Skeletal muscle cell (primary cell): ENCODE results near the gene BTK.
A peak's percentile ranks its signal among the peaks of the same experiment; 100 is the strongest.

Source experiments
- DNase-seq: peaks from one replicate; pipeline ENCODE4 v3.0.0-alpha.2; 2010; ENCODE audit warnings: low read depth
- H3K4me3 ChIP-seq: 2 replicates; pipeline ENCODE4 v1.5.1; 2011; ENCODE audit warnings: low read depth, mild to moderate bottlenecking, control low read depth, low read length, moderate library complexity

The BTK gene

DNA sequence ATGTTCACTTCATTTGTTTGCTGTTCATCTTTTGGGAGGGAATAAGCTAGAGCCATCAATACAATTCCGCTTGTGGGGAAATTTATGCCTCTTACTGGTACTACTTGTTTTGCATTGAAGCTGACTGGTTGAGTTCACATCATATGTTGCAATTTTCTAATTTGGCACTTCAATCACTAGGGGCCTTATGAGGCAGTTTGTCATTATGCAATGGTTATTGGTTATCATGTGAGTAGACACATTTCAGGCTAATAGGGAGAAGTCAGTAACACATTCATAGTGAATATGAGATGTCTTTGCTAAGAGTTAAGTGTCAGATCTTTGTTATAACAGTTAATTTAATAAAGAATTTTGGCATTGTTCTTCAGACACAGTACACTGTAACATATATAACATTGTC lies 9.8 kb upstream of the BTK start:
- no peak overlapping the region for H3K4me3 ChIP-seq
- DNase-seq, result no peak

DNA sequence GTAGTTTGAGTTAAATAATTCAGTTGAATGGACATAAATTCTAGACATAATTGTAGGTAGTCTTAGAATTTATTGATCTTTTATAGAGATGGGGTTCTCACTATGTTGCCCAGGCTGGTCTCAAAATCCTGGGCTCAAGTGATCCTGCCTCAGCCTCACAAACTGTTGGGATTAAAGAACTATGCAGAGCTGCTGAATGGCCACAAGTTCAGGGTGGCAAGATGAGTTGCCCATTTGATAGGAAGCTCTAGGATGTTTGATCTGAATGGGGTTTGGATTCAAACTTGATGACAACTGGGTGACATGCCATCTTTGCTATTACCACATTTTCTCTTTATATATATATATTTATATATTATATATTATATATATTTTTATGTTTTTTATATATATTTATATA lies 8.4 kb upstream of the BTK start:
- DNase-seq, result no peak
- no peak overlapping the region for H3K4me3 ChIP-seq

DNA sequence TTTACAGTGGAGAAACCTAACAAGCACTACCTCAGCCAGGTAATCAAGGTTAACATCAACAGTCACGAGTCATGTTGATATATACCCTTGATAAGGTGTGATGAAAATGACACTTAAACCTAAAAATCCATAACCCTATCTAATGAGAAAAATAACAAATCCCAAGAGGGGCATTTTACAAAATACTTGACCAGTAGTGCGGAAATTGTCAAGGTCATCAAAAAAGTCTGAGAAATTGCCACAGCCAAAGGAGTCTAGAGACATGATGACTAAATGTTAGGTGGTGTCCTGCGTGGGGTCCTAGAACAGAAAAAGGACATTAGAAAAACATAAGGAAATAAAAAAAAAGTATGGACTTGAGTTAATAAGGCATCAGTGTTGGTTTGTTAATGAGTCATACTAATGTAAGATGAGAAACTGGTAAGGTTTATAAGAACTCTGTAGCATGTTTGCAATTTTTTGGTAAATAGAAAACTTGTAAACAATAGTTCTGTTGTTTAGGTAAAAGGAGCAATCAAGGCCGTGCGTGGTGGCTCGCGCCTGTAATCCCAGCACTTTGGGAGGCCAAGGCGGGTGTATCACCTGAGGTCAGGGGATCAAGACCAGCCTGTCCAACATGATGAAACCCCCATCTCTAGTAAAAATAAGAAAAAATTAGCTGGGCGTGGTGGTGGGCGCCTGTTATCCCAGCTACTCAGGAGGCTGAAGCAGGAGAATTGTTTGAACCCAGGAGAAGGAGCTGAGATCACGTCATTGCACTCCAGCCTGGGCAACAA lies 7.7 kb upstream of the BTK start:
- H3K4me3 ChIP-seq, result no peak overlapping the region
- DNase-seq, result no peak

DNA sequence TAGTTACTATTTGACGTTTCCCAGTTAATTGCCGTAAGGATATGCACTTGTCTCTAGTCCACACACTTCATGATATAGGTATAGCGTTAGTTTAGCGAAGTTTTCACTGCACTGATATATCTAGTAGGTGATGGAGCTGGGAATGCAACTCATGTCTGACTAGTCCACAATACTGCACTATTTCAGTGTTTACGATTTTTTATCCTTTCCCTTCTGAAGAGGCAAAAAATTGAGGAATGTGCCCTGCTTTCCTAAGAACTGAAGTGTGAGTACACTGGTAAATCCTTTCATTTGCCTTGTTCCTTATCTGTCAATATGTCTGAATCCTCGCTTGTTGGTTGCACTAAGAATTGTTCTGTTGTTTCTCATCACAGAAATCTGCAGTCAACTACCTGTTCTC lies 5.8 kb upstream of the BTK start:
- no peak for DNase-seq

DNA sequence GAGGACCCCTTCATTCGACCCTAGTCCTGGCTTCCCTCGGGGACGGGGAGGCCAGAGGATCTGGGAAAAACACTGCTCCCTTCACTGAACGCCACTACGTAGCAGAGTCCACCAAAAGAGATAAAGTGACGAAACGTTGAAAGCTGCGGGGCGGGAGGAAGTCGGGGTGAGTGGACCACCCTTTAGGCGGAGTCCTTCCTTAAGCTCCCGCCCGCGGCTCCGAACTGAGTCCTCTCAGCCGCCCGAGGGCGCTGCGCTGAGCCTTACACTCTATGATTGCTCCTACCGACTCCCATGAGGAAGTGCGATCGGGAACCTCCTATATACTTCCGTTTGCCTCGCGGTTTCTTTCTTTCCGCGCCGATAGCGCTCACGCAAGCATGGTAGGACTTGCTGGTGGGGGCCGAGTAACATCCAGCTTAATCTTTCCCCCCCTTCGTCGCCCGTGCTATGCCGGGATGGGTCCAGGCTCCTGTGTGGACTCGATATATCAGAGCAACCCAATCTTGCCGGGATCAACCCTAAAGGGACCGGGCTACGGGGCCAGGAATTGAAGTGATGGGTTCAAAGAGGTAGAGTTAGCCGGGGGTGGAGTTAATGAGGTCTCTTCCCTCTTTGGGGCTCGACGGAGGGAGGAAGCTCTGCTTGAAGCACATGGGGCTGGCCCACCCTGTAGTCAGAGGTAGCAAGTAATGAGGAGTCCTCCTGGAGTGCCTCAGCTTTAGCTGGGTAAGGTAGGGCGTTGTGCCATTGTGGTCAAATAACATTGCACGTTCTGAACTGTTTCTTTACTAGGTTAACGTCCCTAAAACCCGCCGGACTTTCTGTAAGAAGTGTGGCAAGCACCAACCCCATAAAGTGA lies 4.9 kb upstream of the BTK start, which contains the start of gene RPL36A:
Gene RPL36A (plus strand): TSS at position 348 of the 862 bp plus-strand sequence. CDS start 33 bp downstream, at position 381.
- H3K4me3 ChIP-seq, result peak within 1 kb of the TSS; percentile 69
- peak; percentile 69 for DNase-seq

More for the DNA sequence above, 5.8 kb upstream of the BTK start:
- peak overlapping the region; percentile 69 for H3K4me3 ChIP-seq

DNA sequence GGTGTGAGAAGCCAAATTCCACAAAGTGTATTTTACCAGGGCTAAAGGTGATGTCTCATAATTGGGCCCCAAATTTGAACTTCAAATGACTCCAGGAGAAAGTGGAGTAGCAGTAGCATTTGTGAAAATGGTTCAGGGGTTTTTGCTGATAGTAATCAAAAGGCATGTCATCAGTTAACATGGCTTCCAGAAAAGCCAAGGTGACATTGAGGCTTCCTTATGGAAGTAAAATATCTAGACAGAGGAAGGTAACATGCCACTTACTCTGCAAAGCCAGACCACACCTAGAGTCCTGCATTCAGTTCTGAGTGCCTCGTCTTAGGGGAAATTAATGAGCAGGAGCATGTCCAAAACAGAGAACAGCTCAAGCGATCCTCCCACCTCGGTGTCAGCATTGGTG lies 2.6 kb upstream of the BTK start:
- H3K4me3 ChIP-seq, result no peak overlapping the region
- no peak for DNase-seq

DNA sequence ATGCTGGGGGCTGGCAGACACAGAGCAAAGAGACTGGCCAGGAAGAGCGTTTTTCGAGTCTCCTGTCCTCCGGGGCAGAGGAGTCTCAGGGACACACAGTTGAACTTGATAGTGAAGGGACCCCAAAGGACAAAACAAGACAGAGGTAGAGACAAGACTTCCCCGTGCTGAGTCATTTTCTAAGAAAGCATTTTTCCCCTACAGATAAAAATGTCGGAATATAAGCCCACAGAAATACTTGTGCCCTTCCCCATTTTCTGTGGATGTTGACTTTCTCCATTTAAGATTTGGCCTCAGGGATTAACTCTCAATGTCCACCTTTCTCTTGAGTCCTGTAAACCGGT lies 523 bp upstream of the BTK start:
- H3K4me3 ChIP-seq, result no peak overlapping the region
- DNase-seq, result no peak

DNA sequence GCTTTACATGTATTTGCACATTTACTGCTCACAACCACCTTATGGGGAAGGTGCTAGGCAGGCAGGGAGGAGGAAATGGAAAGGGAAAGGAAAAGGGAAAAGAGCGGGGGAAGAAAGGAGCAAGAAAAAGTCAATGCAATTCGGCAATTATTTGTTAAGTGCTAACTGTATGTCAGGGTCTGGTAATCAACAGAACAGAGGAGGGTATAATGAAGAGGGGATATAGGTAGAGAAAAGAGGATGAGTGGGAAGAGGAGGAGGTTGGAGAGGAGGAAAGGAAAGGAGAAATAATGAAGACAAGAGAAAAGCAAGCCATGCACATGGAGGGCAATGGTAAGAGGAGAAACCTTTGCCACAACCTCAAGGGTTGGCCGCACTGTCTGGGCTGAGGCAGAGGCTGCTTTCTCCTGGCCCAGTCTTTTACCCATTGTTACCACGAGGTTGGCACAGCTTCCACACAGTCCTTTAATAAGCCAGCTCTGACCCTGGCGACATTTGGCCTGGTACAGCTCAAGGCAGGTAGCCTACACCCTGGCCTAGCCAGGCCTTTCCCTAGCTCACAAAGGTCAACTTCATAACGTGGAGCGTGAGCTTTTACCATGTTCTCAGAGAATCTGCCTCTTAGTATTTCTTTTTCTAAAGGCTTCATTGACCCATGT lies 836 bp downstream of the BTK start:
- DNase-seq, result no peak
- no peak overlapping the region for H3K4me3 ChIP-seq

DNA sequence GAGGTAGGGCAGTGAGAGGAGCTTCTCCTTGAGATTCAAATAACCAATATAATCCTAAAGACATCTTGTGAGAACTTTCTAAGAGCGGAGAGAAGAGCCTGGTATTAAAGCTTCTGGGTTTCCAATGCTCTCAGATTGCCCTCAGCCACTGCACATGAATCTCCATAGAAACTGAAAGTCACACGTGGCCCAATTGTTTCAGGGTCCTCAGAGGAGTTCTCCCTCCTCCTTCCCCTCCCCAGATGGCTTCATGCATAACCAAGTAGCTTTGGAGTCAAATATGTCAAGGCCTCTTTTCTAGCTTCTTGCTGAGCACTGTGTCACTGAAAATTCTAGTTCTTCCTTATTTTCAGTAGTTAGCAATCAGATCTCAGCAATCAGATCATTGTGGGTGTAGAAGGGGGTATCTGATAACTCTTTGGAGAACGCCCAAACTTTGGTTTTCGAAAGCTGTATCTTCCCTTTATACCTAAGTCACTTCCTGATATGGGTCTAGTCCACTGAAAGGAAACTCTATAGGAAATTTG lies 2.2 kb downstream of the BTK start:
- DNase-seq, result no peak
- H3K4me3 ChIP-seq, result no peak overlapping the region

DNA sequence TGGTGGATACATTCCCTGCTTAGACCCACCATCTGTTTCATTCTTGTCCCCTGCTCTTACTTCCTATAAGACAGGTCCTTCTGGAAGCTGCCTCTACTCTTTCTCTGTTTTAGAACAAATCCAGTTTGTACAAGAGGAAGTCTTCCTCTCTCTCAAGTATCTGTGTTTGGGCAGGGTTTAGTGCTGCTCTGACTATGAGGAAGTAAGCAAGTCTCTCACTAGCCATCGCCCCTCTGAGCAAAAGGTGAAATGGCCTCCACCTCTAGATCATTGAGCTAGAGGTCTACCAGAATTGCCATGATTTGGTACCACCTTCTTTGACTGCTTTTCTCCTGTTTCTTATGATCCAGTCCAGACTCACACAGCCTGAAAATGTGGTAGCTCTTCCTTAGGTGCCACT lies 8.4 kb downstream of the BTK start:
- DNase-seq, result no peak
- no peak overlapping the region for H3K4me3 ChIP-seq

DNA sequence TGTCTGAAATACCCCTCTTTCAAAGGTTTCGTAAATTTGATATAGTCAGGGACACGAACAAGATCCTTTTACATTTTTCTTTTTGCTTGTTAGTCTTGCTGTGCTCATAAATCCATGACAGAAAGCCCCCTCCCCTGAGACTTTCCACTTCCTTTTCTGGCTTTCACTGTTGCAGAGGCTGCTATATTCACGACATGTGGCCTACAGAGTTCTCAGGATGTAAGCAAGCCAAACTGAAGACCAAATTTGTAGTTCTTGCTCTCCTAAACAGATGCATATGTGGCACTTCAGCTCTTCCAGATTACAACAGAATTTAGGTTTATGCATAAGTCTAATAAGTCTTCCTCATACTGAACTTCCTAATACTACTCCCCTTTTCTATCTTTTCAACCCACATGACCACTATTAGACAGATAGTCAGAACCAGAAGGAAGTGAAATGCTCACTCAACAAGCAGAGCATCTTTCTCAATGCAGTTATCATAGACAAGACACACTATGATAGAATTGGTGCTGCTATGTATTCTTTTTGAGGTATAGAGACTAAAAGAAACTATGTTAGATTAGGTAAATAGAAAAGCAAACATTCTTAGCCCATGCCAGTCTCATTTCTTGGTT lies 15.0 kb downstream of the BTK start:
- no peak for DNase-seq
- no peak overlapping the region for H3K4me3 ChIP-seq

DNA sequence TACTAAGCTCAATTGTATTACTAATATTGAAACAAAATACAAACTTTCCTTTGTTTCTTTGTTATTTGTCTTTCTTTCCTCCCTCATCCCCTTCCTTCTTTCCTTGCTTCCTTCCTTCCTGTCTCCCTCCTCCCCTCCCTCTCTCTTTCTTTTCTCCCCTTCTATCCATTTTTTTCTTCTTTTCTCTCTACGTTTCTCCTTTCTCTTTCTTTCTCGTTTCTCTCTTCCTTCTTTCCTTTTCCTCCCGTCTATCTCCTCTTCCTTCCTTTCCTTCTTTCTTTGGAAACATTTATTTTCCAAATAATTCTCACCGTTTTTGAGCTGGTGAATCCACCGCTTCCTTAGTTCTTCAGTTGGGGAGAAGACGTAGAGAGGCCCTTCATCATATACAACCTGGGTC lies 16.3 kb downstream of the BTK start:
- DNase-seq, result no peak
- H3K4me3 ChIP-seq, result no peak overlapping the region

DNA sequence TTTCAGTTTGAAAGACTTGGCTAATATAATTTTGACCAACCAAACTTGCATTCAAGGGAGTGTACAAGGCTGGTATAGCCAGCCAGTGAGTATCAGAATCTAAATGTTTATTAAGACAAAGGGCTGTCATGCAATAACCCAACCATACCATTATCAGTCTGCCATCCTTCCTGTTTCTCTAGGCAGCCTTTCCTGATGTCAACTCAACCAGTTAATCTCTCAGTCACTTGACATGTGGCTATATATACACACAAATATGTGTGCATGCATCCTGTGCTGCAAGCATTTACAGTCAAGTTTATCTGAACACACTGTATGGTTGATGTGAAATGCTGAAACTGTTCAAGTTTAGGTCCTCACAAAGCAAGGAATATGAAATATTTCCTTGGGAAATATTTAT lies 17.2 kb downstream of the BTK start:
- no peak for DNase-seq

DNA sequence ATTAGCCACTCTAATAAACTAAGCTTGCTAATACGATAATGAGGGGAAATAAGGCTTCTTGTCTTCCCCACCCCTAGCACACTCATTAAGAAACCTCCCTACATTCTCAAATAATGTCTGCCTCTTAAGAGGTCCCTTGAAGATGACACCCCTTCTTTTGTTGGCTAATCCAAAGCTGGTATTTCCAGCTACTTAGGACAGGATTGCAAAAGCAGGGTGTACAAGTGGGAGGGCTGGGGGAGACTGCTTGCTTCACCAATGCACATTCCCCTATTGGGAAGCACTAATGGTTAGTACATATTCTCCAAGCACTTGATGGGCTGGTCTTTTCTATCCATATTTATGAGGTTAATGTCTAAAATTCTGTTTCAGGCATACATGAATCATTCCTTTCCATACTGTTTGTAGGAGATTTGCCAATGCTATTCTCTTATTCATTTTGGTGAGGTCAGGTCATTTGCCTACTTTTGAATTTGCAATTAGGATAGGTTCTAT lies 20.6 kb downstream of the BTK start:
- DNase-seq, result no peak
- no peak overlapping the region for H3K4me3 ChIP-seq

More for the DNA sequence above, 17.2 kb downstream of the BTK start:
- H3K4me3 ChIP-seq, result no peak overlapping the region

DNA sequence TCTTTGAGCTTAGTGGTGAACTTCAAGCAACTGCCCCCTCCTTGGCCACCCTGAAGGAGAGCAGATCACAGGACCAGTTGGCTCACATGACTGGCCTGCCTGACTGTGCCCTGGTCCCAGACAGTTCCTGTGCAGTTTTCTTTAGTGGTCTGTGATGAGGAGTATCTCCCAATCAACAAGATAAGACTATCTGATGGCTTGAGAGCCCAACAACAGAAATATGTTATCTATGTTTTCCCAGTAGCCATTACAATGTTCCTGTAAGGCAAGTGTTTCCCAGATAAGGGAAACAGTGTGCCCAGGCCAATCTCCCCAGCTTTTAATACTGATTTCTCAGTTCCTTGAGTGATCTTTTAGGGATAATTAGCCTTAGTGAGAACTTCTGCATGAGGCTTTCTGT lies 23.2 kb downstream of the BTK start:
- no peak for DNase-seq
- no peak overlapping the region for H3K4me3 ChIP-seq

DNA sequence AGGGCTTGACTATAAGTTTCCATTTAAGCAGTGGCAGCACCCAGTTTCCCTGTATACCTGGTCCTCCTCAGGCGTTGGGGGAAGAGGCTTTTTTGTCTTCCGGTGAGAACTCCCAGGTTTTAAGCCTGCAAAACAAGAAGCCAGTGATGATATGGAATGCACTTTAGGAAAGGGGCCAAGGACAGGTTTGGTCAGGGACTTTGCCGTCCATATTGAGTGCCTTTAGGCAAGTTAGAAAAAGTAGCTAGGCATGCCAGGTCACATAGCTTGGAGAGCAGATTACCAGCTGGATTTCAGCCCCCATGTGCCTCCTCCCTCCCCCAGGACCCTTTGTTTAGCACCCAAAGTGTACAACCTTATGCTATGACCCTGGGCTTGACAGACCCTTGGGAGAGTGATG lies 23.9 kb downstream of the BTK start:
- no peak for DNase-seq
- H3K4me3 ChIP-seq, result no peak overlapping the region

DNA sequence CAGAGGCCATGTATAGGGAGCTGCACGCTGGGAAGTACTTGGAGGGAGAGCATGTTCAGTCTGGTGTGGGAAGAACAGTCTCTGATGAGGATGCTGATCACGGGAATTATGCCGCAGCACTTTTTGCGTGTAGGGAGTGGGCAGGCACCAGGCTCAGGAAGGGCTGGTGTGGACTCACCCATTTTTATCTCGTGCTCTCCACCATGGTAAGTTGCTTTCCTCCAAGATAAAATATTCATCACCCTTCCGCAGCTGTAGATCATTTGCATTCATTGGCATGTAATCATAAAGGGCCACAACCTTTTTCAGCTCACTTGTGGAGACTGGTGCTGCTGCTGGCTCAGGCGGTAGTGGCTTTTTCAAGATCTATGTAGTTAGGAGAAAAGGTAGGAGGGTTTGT lies 25.6 kb downstream of the BTK start:
- H3K4me3 ChIP-seq, result no peak overlapping the region
- no peak for DNase-seq

DNA sequence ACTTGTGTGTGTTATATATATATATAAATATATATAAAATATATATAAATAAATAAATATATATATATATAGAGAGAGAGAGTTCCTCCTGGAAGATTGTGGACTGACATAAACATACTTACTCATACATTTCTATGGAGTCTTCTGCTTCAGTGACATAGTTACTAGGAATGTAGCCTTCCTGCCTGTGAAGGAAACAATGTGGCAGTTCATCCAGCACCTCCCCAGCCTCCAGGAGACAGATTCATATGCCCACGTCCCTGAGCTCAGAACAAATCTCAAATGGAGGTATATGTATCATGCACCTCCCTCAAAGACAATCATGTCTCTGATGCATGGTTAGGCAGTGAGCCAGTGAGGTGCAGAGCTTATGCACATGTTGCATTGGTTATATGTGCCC lies 26.0 kb downstream of the BTK start:
- no peak overlapping the region for H3K4me3 ChIP-seq
- DNase-seq, result no peak

DNA sequence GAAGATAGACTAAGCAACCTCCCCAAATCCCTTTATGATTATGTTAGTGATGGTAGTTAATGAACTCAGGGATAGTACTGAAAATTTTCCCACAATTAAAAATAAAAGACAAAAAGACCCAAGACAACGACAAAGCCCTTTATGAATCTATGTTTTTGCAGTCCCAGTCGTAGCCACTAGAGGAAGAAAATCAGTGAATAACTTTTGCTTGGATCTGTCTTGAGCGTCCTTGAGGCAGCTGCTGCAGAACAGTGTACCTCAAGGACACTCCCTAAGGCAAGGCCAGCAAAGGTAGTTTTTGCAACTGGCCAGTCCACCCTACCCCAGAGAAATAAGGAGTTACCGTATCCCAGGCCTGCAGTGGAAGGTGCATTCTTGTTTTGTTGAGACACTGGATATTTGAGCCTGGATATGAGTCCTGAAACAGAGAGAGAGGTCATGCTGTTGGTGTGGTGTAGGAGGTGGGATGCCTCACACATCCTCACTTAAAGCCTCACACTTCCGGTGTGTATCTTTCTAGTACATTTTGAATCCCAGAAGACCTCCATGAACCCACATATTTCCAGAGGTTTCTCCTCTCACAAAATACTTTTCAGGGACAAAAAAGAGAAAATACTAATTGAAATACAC lies 28.7 kb downstream of the BTK start:
- no peak overlapping the region for H3K4me3 ChIP-seq
- no peak for DNase-seq
